Measurements from ENCODE around the gene RGS7.

- TF ChIP-seq CTCF (conservative IDR thresholded peaks at IDR 0.05 in 1 of 2, IDR thresholded peaks at IDR 0.05 in 1 of 2; ENCODE audit: extremely low read depth in 1 of 2, insufficient read depth in 1 of 2, low read depth in 1 of 2, low read length in 2 of 2), result no peak
- no peak for TF ChIP-seq EZH2 (IDR thresholded peaks at IDR 0.05; ENCODE audit: borderline replicate concordance, low read length)
Observed at GRCh38 chr1:240914506-240914905, 442.5 kb downstream of the RGS7 start.

Measured in mammary epithelial cell (primary cell).